GM23338 (cell line): Measurements from ENCODE around the gene RAB20. TPM values are rescaled to one million over a fixed set of nuclear protein-coding genes. Genes with fewer than 3 reads are reported as not detected.

Experiments
- ATAC-seq: fragments of 200-7000 bp; cut with Tn5 transposase; 3 replicates; pipeline ENCODE4 v1.9.1; 2020
- DNase-seq: peaks from one replicate; pipeline ENCODE4 v3.0.0-alpha.2; 2015; ENCODE audit warnings: low spot score
- H2AFZ ChIP-seq: fragments of 200-600 bp; sonication (generic); 2 replicates; pipeline ENCODE4 v1.8.0; 2016; ENCODE audit warnings: antibody characterized with exemption, mild to moderate bottlenecking, moderate library complexity
- H3F3A ChIP-seq: fragments of 200-600 bp; sonication (generic); replicated peaks from 2 replicates; pipeline ENCODE4 v1.8.0; 2017; ENCODE audit warnings: antibody characterized with exemption, mixed run types, low read depth
- H3K27ac ChIP-seq: fragments of 200-600 bp; sonication (generic); 2 replicates; pipeline ENCODE4 v1.6.1; 2016; ENCODE audit warnings: low read depth
- H3K27me3 ChIP-seq: fragments of 200-600 bp; sonication (generic); 2 replicates; pipeline ENCODE4 v1.8.0; 2016; ENCODE audit warnings: mild to moderate bottlenecking, mixed run types, moderate library complexity; ENCODE audit not compliant: insufficient read depth
- H3K36me3 ChIP-seq: fragments of 200-600 bp; sonication (generic); 2 replicates; pipeline ENCODE4 v1.8.0; 2016; ENCODE audit warnings: mild to moderate bottlenecking; ENCODE audit not compliant: insufficient read depth
- H3K4me1 ChIP-seq: fragments of 200-600 bp; sonication (generic); 2 replicates; pipeline ENCODE4 v1.8.0; 2016; ENCODE audit warnings: mild to moderate bottlenecking, moderate library complexity; ENCODE audit not compliant: insufficient read depth
- H3K4me2 ChIP-seq: fragments of 200-600 bp; sonication (generic); 2 replicates; pipeline ENCODE4 v1.7.1; 2017; ENCODE audit warnings: mixed run types
- H3K4me3 ChIP-seq: fragments of 200-600 bp; sonication (generic); 2 replicates; pipeline ENCODE4 v1.6.1; 2016; ENCODE audit warnings: mixed run types
- H3K79me2 ChIP-seq: fragments of 200-600 bp; sonication (generic); replicated peaks from 2 replicates; pipeline ENCODE4 v1.8.0; 2017; ENCODE audit warnings: mild to moderate bottlenecking; ENCODE audit not compliant: insufficient read depth
- H3K9me2 ChIP-seq: fragments of 200-600 bp; sonication (generic); 2 replicates; pipeline ENCODE4 v1.8.0; 2017; ENCODE audit not compliant: insufficient read depth
- H4K20me1 ChIP-seq: fragments of 200-600 bp; sonication (generic); replicated peaks from 2 replicates; pipeline ENCODE4 v1.8.0; 2017; ENCODE audit warnings: mild to moderate bottlenecking; ENCODE audit not compliant: insufficient read depth
- H3K27ac Mint-ChIP-seq: 2 replicates; pipeline ENCODE4 v1.8.0; 2020; ENCODE audit warnings: inconsistent platforms, mild to moderate bottlenecking, moderate library complexity, mixed read lengths
- H3K27me3 Mint-ChIP-seq: 3 replicates; pipeline ENCODE4 v1.8.0; 2022; ENCODE audit warnings: low read depth, mild to moderate bottlenecking, moderate library complexity, mixed read lengths, inconsistent platforms; ENCODE audit not compliant: insufficient read depth, poor library complexity
- H3K36me3 Mint-ChIP-seq: 3 replicates; pipeline ENCODE4 v1.8.0; 2021; ENCODE audit warnings: low read depth, mild to moderate bottlenecking, inconsistent platforms, moderate library complexity, mixed read lengths
- H3K4me1 Mint-ChIP-seq: 3 replicates; pipeline ENCODE4 v1.8.0; 2020; ENCODE audit warnings: mild to moderate bottlenecking, inconsistent platforms, mixed read lengths
- H3K4me3 Mint-ChIP-seq: 3 replicates; pipeline ENCODE4 v1.8.0; 2021; ENCODE audit warnings: moderate library complexity, mild to moderate bottlenecking, inconsistent platforms, mixed read lengths
- H3K9me3 Mint-ChIP-seq: 3 replicates; pipeline ENCODE4 v1.8.0; 2020; ENCODE audit warnings: moderate library complexity, mild to moderate bottlenecking, inconsistent platforms, mixed read lengths
- CREB1 ChIP-seq: fragments of 250-450 bp; sonication (Bioruptor Pico); IDR thresholded peaks from 2 replicates; pipeline ENCODE4 v1.5.0; 2020; ENCODE audit warnings: low read depth, mild to moderate bottlenecking, moderate library complexity
- EZH2 ChIP-seq: fragments of 200-600 bp; sonication (generic); IDR thresholded peaks from one replicate; pipeline ENCODE4 v1.8.0; 2017; ENCODE audit warnings: antibody characterized with exemption, mild to moderate bottlenecking, low read depth; ENCODE audit not compliant: unreplicated experiment
- EZH2phosphoT487 ChIP-seq: fragments of 200-600 bp; sonication (generic); IDR thresholded peaks from one replicate; pipeline ENCODE4 v1.8.1; 2018; ENCODE audit warnings: antibody characterized with exemption; ENCODE audit not compliant: unreplicated experiment
- JUNB ChIP-seq: IDR thresholded peaks from one replicate; pipeline ENCODE4 v1.6.1; 2016; ENCODE audit warnings: antibody characterized with exemption; ENCODE audit not compliant: unreplicated experiment
- NANOG ChIP-seq: IDR thresholded peaks from 2 replicates; pipeline ENCODE4 v1.6.1; 2016; ENCODE audit warnings: antibody characterized with exemption, borderline replicate concordance
- POLR2AphosphoS5 ChIP-seq: IDR thresholded peaks from 2 replicates; pipeline ENCODE4 v1.6.1; 2016; ENCODE audit warnings: antibody characterized with exemption, low read depth
- ZNF331 ChIP-seq: fragments of 250-450 bp; sonication (Bioruptor Pico); IDR thresholded peaks from 2 replicates; pipeline ENCODE4 v1.5.0; 2020; ENCODE audit warnings: low read depth, mild to moderate bottlenecking, moderate library complexity
- ZNF462 ChIP-seq: fragments of 250-450 bp; sonication (Bioruptor Pico); IDR thresholded peaks from 2 replicates; pipeline ENCODE4 v1.5.0; 2020; ENCODE audit warnings: mild to moderate bottlenecking, moderate library complexity
- polyA plus RNA-seq: library from polyadenylated mRNA; unstranded; fragments of >200 nt; fragmentation: Nextera tagmentation; extraction: Ambion mirVana; gene quantifications from 2 replicates; pipeline ENCODE4 v1.2.1, GENCODE V29; 2016
- total RNA-seq: library from RNA; depleted of rRNA; stranded (reverse); fragments of >200 nt; shearing (Covaris generic); gene quantifications from 2 replicates; pipeline ENCODE4 v1.2.3, GENCODE V29; 2014
- TF ChIP-seq, protein P1 (sequence below): IDR thresholded peaks from 2 replicates; pipeline ENCODE4 v1.6.1; 2016; ENCODE audit warnings: antibody characterized with exemption
- TF ChIP-seq, protein P2 (sequence below): IDR thresholded peaks from one replicate; pipeline ENCODE4 v1.6.1; 2018; ENCODE audit warnings: antibody characterized with exemption; ENCODE audit not compliant: unreplicated experiment

The RAB20 gene
- total and polyA plus RNA-seq, 2 experiments from 2014 or later: 12.3 to 26.6 TPM

DNA sequence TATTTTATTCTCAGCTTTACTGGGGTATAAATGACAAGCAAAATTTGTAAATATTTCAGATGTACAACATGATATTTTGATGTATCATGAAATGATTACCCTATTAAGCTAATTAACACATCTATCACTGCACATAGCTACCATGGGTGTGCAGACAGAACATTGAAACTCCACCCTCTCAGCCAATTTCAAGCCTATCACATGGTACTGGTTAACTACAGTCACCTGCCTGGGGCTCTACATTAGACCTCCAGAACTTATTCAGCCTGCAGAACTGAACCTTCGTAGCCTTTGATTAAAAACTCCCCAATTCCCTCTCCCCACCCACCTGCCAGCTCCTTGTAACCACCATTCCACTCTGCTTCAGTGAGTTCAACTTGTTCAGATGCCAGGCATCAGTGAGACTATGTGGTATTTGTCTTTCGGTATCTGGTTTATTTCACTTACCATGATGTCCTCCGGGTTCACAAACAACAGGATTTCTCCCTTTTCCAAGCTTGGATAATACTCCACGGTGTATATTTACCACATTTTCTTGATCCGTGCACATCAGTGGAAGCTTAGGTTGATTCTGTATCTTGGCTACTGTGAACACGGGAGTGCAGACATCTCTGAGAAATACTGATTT lies 19.2 kb downstream of the RAB20 start (continued):
- TF ChIP-seq ZNF462 (CRISPR knock-in tag): no peak

- no peak overlapping the region for H2AFZ ChIP-seq
- no peak for TF ChIP-seq CREB1 (CRISPR knock-in tag)
- TF ChIP-seq, protein P1, sequence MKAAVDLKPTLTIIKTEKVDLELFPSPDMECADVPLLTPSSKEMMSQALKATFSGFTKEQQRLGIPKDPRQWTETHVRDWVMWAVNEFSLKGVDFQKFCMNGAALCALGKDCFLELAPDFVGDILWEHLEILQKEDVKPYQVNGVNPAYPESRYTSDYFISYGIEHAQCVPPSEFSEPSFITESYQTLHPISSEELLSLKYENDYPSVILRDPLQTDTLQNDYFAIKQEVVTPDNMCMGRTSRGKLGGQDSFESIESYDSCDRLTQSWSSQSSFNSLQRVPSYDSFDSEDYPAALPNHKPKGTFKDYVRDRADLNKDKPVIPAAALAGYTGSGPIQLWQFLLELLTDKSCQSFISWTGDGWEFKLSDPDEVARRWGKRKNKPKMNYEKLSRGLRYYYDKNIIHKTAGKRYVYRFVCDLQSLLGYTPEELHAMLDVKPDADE: no peak
- TF ChIP-seq, protein P2, sequence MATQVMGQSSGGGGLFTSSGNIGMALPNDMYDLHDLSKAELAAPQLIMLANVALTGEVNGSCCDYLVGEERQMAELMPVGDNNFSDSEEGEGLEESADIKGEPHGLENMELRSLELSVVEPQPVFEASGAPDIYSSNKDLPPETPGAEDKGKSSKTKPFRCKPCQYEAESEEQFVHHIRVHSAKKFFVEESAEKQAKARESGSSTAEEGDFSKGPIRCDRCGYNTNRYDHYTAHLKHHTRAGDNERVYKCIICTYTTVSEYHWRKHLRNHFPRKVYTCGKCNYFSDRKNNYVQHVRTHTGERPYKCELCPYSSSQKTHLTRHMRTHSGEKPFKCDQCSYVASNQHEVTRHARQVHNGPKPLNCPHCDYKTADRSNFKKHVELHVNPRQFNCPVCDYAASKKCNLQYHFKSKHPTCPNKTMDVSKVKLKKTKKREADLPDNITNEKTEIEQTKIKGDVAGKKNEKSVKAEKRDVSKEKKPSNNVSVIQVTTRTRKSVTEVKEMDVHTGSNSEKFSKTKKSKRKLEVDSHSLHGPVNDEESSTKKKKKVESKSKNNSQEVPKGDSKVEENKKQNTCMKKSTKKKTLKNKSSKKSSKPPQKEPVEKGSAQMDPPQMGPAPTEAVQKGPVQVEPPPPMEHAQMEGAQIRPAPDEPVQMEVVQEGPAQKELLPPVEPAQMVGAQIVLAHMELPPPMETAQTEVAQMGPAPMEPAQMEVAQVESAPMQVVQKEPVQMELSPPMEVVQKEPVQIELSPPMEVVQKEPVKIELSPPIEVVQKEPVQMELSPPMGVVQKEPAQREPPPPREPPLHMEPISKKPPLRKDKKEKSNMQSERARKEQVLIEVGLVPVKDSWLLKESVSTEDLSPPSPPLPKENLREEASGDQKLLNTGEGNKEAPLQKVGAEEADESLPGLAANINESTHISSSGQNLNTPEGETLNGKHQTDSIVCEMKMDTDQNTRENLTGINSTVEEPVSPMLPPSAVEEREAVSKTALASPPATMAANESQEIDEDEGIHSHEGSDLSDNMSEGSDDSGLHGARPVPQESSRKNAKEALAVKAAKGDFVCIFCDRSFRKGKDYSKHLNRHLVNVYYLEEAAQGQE: no peak
- no peak for TF ChIP-seq NANOG
- TF ChIP-seq ZNF331 (CRISPR knock-in tag): no peak
- TF ChIP-seq JUNB: no peak
- no peak for TF ChIP-seq POLR2AphosphoS5
- no peak for TF ChIP-seq EZH2phosphoT487
- TF ChIP-seq EZH2: no peak
Observed at GRCh38 chr13:110541526-110541920, 20.0 kb downstream of the RAB20 start.

More at GRCh38 chr13:110541526-110541920, 20.0 kb downstream of the RAB20 start:
- H3K9me2 ChIP-seq: no peaks in the 10 kb centered on the region
- no peaks in the 10 kb centered on the region for H3F3A ChIP-seq
- H3K36me3 ChIP-seq: 0 out of 2 replicates have a peak, but pooled peaks cover 6% of the 10 kb centered on the region
- H4K20me1 ChIP-seq: peaks cover 8% of the 10 kb centered on the region; the same call in 1 of the 2 replicates
- no peak overlapping the region for H3K4me2 ChIP-seq
- H3K9me3 Mint-ChIP-seq: peaks cover 15% of the 10 kb centered on the region
- H3K4me1 ChIP-seq: no peaks in the 10 kb centered on the region
- no peak overlapping the region; the same call in 1 of the 2 replicates for H3K27ac ChIP-seq
- no peak overlapping the region for H3K4me3 Mint-ChIP-seq
- H3K36me3 Mint-ChIP-seq: peaks cover 15% of the 10 kb centered on the region
- peak overlapping the region; percentile 38; the same call in 1 of the 2 replicates for H3K27ac Mint-ChIP-seq
- H3K4me3 ChIP-seq: no peak overlapping the region
- DNase-seq (no peak), ATAC-seq (no peak)
- H3K79me2 ChIP-seq: peaks cover 52% of the 10 kb centered on the region
- H3K27me3 ChIP-seq: no peaks in the 10 kb centered on the region
- H3K27me3 Mint-ChIP-seq: peaks cover 3% of the 10 kb centered on the region
- peaks cover 3% of the 10 kb centered on the region; the same call in 1 of the 3 replicates for H3K4me1 Mint-ChIP-seq
